SU-DHL-6 (cell line): Measurements from ENCODE around the gene SLC27A6.

Source experiments
- H2AFZ ChIP-seq: fragments of 200-600 bp; sonication (generic); 2 replicates; pipeline ENCODE4 v1.6.1; 2014; ENCODE audit warnings: low read depth, mild to moderate bottlenecking, moderate library complexity, mixed read lengths, antibody characterized with exemption, low read length; ENCODE audit not compliant: severe bottlenecking
- H3F3A ChIP-seq: fragments of 200-600 bp; shearing (Covaris generic); 2 replicates; pipeline ENCODE4 v1.6.0; 2016; ENCODE audit warnings: antibody characterized with exemption, mild to moderate bottlenecking; ENCODE audit not compliant: insufficient read depth
- H3K27ac ChIP-seq: fragments of 200-600 bp; sonication (generic); 2 replicates; pipeline ENCODE4 v1.5.1; 2016; ENCODE audit warnings: low read depth, mild to moderate bottlenecking, low read length, moderate library complexity, mixed read lengths
- H3K27me3 ChIP-seq: fragments of 200-600 bp; sonication (generic), shearing (Covaris generic); 2 replicates; pipeline ENCODE4 v1.6.0; 2014; ENCODE audit warnings: mild to moderate bottlenecking, low read length
- H3K36me3 ChIP-seq: fragments of 200-600 bp; sonication (generic); 2 replicates; pipeline ENCODE4 v1.6.1; 2014; ENCODE audit warnings: mild to moderate bottlenecking, low read length, mixed read lengths
- H3K4me2 ChIP-seq: fragments of 300-600, 200-600 bp; shearing (Covaris generic), sonication (generic); 2 replicates; pipeline ENCODE4 v1.6.0; 2014; ENCODE audit warnings: low read length, low read depth, mild to moderate bottlenecking; ENCODE audit not compliant: poor library complexity, severe bottlenecking
- H3K4me3 ChIP-seq: fragments of 200-600 bp; sonication (generic); 2 replicates; pipeline ENCODE4 v1.5.1; 2014; ENCODE audit warnings: antibody characterized with exemption, low read length, mild to moderate bottlenecking, mixed read lengths; ENCODE audit not compliant: insufficient read depth, poor library complexity, severe bottlenecking
- H3K79me2 ChIP-seq: fragments of 200-600 bp; sonication (generic); 2 replicates; pipeline ENCODE4 v1.6.1; 2014; ENCODE audit warnings: mild to moderate bottlenecking, low read length, moderate library complexity; ENCODE audit not compliant: insufficient read depth
- H3K9ac ChIP-seq: fragments of 200-600 bp; sonication (generic); 2 replicates; pipeline ENCODE4 v1.7.0; 2014; ENCODE audit warnings: mild to moderate bottlenecking, low read length
- H3K9me2 ChIP-seq: fragments of 200-600 bp; sonication (generic); replicated peaks from 2 replicates; pipeline ENCODE4 v1.6.1; 2014; ENCODE audit warnings: low read length; ENCODE audit not compliant: insufficient read depth
- H3K9me3 ChIP-seq: fragments of 200-600 bp; sonication (generic); 2 replicates; pipeline ENCODE4 v1.6.1; 2014; ENCODE audit warnings: low read length, mixed read lengths; ENCODE audit not compliant: insufficient read depth
- H4K20me1 ChIP-seq: fragments of 200-600 bp; sonication (generic); 2 replicates; pipeline ENCODE4 v1.6.1; 2014; ENCODE audit warnings: low read depth, mild to moderate bottlenecking, antibody characterized with exemption, low read length, moderate library complexity, mixed read lengths
- CTCF ChIP-seq: fragments of 200-600 bp; sonication (generic); IDR thresholded peaks from one replicate; pipeline ENCODE4 v1.5.1; 2017; ENCODE audit warnings: antibody characterized with exemption, mild to moderate bottlenecking, low read length, moderate library complexity; ENCODE audit not compliant: insufficient read depth, poor library complexity, severe bottlenecking
- EZH2phosphoT487 ChIP-seq: fragments of 200-600 bp; sonication (generic), shearing (Covaris generic); conservative IDR thresholded peaks from 2 replicates; pipeline ENCODE4 v1.6.1; 2018; ENCODE audit warnings: mild to moderate bottlenecking, antibody characterized with exemption, low read length, moderate library complexity, mixed read lengths

The SLC27A6 gene

GRCh38 chr5:129046151-129046550 lies 80.9 kb downstream of the SLC27A6 start:
- no peaks in the 10 kb centered on the region for H3K79me2 ChIP-seq
- H3K4me2 ChIP-seq: no peak overlapping the region
- no peaks in the 10 kb centered on the region for H3K27me3 ChIP-seq
- H4K20me1 ChIP-seq: no peaks in the 10 kb centered on the region
- H2AFZ ChIP-seq: no peak overlapping the region
- no peak overlapping the region for H3K4me3 ChIP-seq
- H3K27ac ChIP-seq: no peak overlapping the region
- H3K36me3 ChIP-seq: no peaks in the 10 kb centered on the region
- H3K9me3 ChIP-seq: no peaks in the 10 kb centered on the region
- H3F3A ChIP-seq: no peaks in the 10 kb centered on the region
- no peak overlapping the region for H3K9ac ChIP-seq
- TF ChIP-seq EZH2phosphoT487 (no peak), CTCF (no peak)
- H3K9me2 ChIP-seq: no peaks in the 10 kb centered on the region

GRCh38 chr5:129048509-129048908 lies 83.2 kb downstream of the SLC27A6 start:
- Histone ChIP-seq H3K79me2 (no peaks in the 10 kb centered on the region), H3K27ac (no peak overlapping the region), H3K4me3 (no peak overlapping the region), H3F3A (no peaks in the 10 kb centered on the region), H3K9me2 (no peaks in the 10 kb centered on the region), H2AFZ (no peak overlapping the region), H3K9ac (no peak overlapping the region), H3K27me3 (no peaks in the 10 kb centered on the region), H3K4me2 (no peak overlapping the region), H3K9me3 (no peaks in the 10 kb centered on the region), H4K20me1 (no peaks in the 10 kb centered on the region), H3K36me3 (no peaks in the 10 kb centered on the region)
- no peak for TF ChIP-seq EZH2phosphoT487
- TF ChIP-seq CTCF: no peak

- no peak overlapping the region for H2AFZ ChIP-seq
- no peaks in the 10 kb centered on the region for H3K79me2 ChIP-seq
- no peaks in the 10 kb centered on the region for H3K36me3 ChIP-seq
Observed at GRCh38 chr5:129049126-129049799, 84.0 kb downstream of the SLC27A6 start.

More at GRCh38 chr5:129049126-129049799, 84.0 kb downstream of the SLC27A6 start:
- Histone ChIP-seq H3K9me3 (no peaks in the 10 kb centered on the region), H3K27ac (no peak overlapping the region), H3F3A (no peaks in the 10 kb centered on the region), H3K27me3 (no peaks in the 10 kb centered on the region), H4K20me1 (no peaks in the 10 kb centered on the region), H3K9me2 (no peaks in the 10 kb centered on the region), H3K4me2 (no peak overlapping the region), H3K4me3 (no peak overlapping the region), H3K9ac (no peak overlapping the region)
- TF ChIP-seq EZH2phosphoT487 (no peak), CTCF (no peak)
